Ectodermal cell (in vitro differentiated cells): ENCODE results near the gene PHKB.
"Not testable (repeated sequence)": the region's sequence is repeated elsewhere in the genome, so short reads cannot be mapped to it uniquely, and the experiment has no call there.

Experiments used
- H3K27ac ChIP-seq: 2 replicates; pipeline ENCODE4 v1.7.0; 2013; ENCODE audit warnings: mild to moderate bottlenecking, low read depth, low read length; ENCODE audit not compliant: insufficient read depth, poor library complexity, severe bottlenecking
- H3K27me3 ChIP-seq: 2 replicates; pipeline ENCODE4 v1.7.0; 2013; ENCODE audit warnings: mild to moderate bottlenecking, low read length; ENCODE audit not compliant: insufficient read depth, control insufficient read depth, poor library complexity, severe bottlenecking
- H3K36me3 ChIP-seq: one replicate; pipeline ENCODE4 v1.7.0; 2013; ENCODE audit warnings: low read length; ENCODE audit not compliant: control insufficient read depth, insufficient read depth
- H3K4me1 ChIP-seq: one replicate; pipeline ENCODE4 v1.7.0; 2013; ENCODE audit warnings: low read length; ENCODE audit not compliant: control insufficient read depth, insufficient read depth
- H3K4me3 ChIP-seq: 2 replicates; pipeline ENCODE4 v1.7.0; 2013; ENCODE audit warnings: low read depth, low read length, control low read depth; ENCODE audit not compliant: insufficient read depth
- H3K9me3 ChIP-seq: 2 replicates; pipeline ENCODE4 v1.7.0; 2013; ENCODE audit warnings: mild to moderate bottlenecking, low read length, moderate library complexity; ENCODE audit not compliant: control insufficient read depth
- WGBS, 2 experiments: methylation state at CpG; one replicate each; pipeline ENCODE4 v1.1.7; 2013; ENCODE audit warnings: missing lambda C conversion rate in 2 of 2; 5-methylcytosine and 5-hydroxymethylcytosine counted together

Gene PHKB

GRCh38 chr16:47554587-47554986 lies 93.5 kb downstream of the PHKB start:
- 87 to 92% methylated on average over 8 of the region's 8 CpGs for WGBS, 2 experiments
- H3K4me1 ChIP-seq, H3K36me3 ChIP-seq, H3K9me3 ChIP-seq, H3K27me3 ChIP-seq, H3K4me3 ChIP-seq, H3K27ac ChIP-seq: not testable (repeated sequence)

- Histone ChIP-seq H3K27me3 (no peaks in the 10 kb centered on the region), H3K4me3 (no peak overlapping the region), H3K27ac (no peak overlapping the region), H3K4me1 (no peaks in the 10 kb centered on the region), H3K9me3 (no peaks in the 10 kb centered on the region), H3K36me3 (no peaks in the 10 kb centered on the region)
- WGBS, 2 experiments, result 92 to 94% methylated on average over 1 of the region's 1 CpG
Measured at GRCh38 chr16:47561286-47561685, 100.2 kb downstream of the PHKB start.

GRCh38 chr16:47562366-47562765 lies 101.2 kb downstream of the PHKB start:
- H3K9me3 ChIP-seq, result no peaks in the 10 kb centered on the region
- H3K36me3 ChIP-seq, result no peaks in the 10 kb centered on the region
- no peak overlapping the region for H3K27ac ChIP-seq
- H3K4me1 ChIP-seq, result no peaks in the 10 kb centered on the region
- H3K27me3 ChIP-seq, result no peaks in the 10 kb centered on the region
- no peak overlapping the region for H3K4me3 ChIP-seq

- no peaks in the 10 kb centered on the region for H3K27me3 ChIP-seq
- no peaks in the 10 kb centered on the region for H3K9me3 ChIP-seq
- WGBS, 2 experiments, result 93 to 94% methylated on average over 6 of the region's 6 CpGs
- no peaks in the 10 kb centered on the region for H3K4me1 ChIP-seq
- H3K4me3 ChIP-seq, result no peak overlapping the region
- H3K27ac ChIP-seq, result no peak overlapping the region
- H3K36me3 ChIP-seq, result no peaks in the 10 kb centered on the region
Measured at GRCh38 chr16:47565454-47565853, 104.3 kb downstream of the PHKB start.

- Histone ChIP-seq H3K4me3 (no peak overlapping the region), H3K9me3 (no peaks in the 10 kb centered on the region), H3K4me1 (no peaks in the 10 kb centered on the region), H3K27ac (no peak overlapping the region), H3K36me3 (no peaks in the 10 kb centered on the region), H3K27me3 (no peaks in the 10 kb centered on the region)
- WGBS, 2 experiments, result 92 to 96% methylated on average over 2 of the region's 2 CpGs
Measured at GRCh38 chr16:47567321-47567720, 106.2 kb downstream of the PHKB start.

- no CpG with 5 or more reads among the region's 1 CpG for WGBS, 2 experiments
- H3K4me3 ChIP-seq, result no peak overlapping the region
- no peak overlapping the region for H3K27ac ChIP-seq
- no peaks in the 10 kb centered on the region for H3K4me1 ChIP-seq
- no peaks in the 10 kb centered on the region for H3K27me3 ChIP-seq
- no peaks in the 10 kb centered on the region for H3K9me3 ChIP-seq
- no peaks in the 10 kb centered on the region for H3K36me3 ChIP-seq
Measured at GRCh38 chr16:47568351-47568750, 107.2 kb downstream of the PHKB start.

GRCh38 chr16:47571049-47571448 lies 109.9 kb downstream of the PHKB start:
- no peaks in the 10 kb centered on the region for H3K9me3 ChIP-seq
- no peak overlapping the region for H3K4me3 ChIP-seq
- no peaks in the 10 kb centered on the region for H3K27me3 ChIP-seq
- H3K36me3 ChIP-seq, result no peaks in the 10 kb centered on the region
- no peaks in the 10 kb centered on the region for H3K4me1 ChIP-seq
- H3K27ac ChIP-seq, result no peak overlapping the region

GRCh38 chr16:47571711-47572110 lies 110.6 kb downstream of the PHKB start:
- no peaks in the 10 kb centered on the region for H3K36me3 ChIP-seq
- H3K9me3 ChIP-seq, result no peaks in the 10 kb centered on the region
- no peaks in the 10 kb centered on the region for H3K4me1 ChIP-seq
- 96% methylated on average over 3 of the region's 3 CpGs for WGBS, 2 experiments
- no peak overlapping the region for H3K4me3 ChIP-seq
- no peak overlapping the region for H3K27ac ChIP-seq
- H3K27me3 ChIP-seq, result no peaks in the 10 kb centered on the region

- Histone ChIP-seq H3K27ac (no peak overlapping the region), H3K36me3 (no peaks in the 10 kb centered on the region), H3K9me3 (no peaks in the 10 kb centered on the region), H3K4me1 (no peaks in the 10 kb centered on the region), H3K27me3 (no peaks in the 10 kb centered on the region), H3K4me3 (no peak overlapping the region)
- WGBS, 2 experiments, result 88 to 89% methylated on average over 5 of the region's 5 CpGs
Measured at GRCh38 chr16:47574091-47575054, 113.2 kb downstream of the PHKB start.

- Histone ChIP-seq H3K9me3 (no peaks in the 10 kb centered on the region), H3K36me3 (no peaks in the 10 kb centered on the region), H3K27ac (no peak overlapping the region), H3K4me1 (no peaks in the 10 kb centered on the region), H3K4me3 (no peak overlapping the region), H3K27me3 (no peaks in the 10 kb centered on the region)
Measured at GRCh38 chr16:47577029-47577428, 115.9 kb downstream of the PHKB start.
